ENCODE data around the gene STX10.

Gene STX10

GRCh38 chr19:13139633-13140311, 10.4 kb downstream of the STX10 start:
- DNase-seq, result no peak

GRCh38 chr19:13138916-13139198, 11.3 kb downstream of the STX10 start:
- no peak for DNase-seq

- no peak for DNase-seq
Measured at GRCh38 chr19:13138171-13138915, 11.8 kb downstream of the STX10 start.

GRCh38 chr19:13137290-13137794, 12.8 kb downstream of the STX10 start:
- DNase-seq, result no peak

GRCh38 chr19:13135068-13136062, 14.8 kb downstream of the STX10 start:
- DNase-seq, result no peak

GRCh38 chr19:13134626-13135025, 15.5 kb downstream of the STX10 start:
- DNase-seq, result no peak

GRCh38 chr19:13133241-13133870, 16.8 kb downstream of the STX10 start:
- DNase-seq, result no peak

- DNase-seq, result peak; percentile 60
Measured at GRCh38 chr19:13132471-13133180, 17.5 kb downstream of the STX10 start.

- DNase-seq, result no peak
Measured at GRCh38 chr19:13130886-13131490, 19.2 kb downstream of the STX10 start.

- no peak for DNase-seq
Measured at GRCh38 chr19:13129384-13129783, 20.8 kb downstream of the STX10 start.

- no peak for DNase-seq
Measured at GRCh38 chr19:13128583-13128982, 21.6 kb downstream of the STX10 start.

- no peak for DNase-seq
Measured at GRCh38 chr19:13127811-13128575, 22.2 kb downstream of the STX10 start.

- no peak for DNase-seq
Measured at GRCh38 chr19:13127051-13127450, 23.1 kb downstream of the STX10 start.

GRCh38 chr19:13122980-13123957, 26.9 kb downstream of the STX10 start:
- DNase-seq, result no peak

GRCh38 chr19:13122275-13122878, 27.8 kb downstream of the STX10 start:
- DNase-seq, result no peak

GRCh38 chr19:13121551-13122274, 28.5 kb downstream of the STX10 start:
- DNase-seq, result no peak

GRCh38 chr19:13120817-13121216, 29.4 kb downstream of the STX10 start:
- peak; percentile 65 for DNase-seq

- DNase-seq, result no peak
Measured at GRCh38 chr19:13120031-13120430, 30.1 kb downstream of the STX10 start.
